ENCODE measurements around the gene CYP4Z1.
"Not testable (repeated sequence)": the region's sequence is repeated elsewhere in the genome, so short reads cannot be mapped to it uniquely, and the experiment has no call there.

GRCh38 chr1:47143654-47144053, 76.6 kb downstream of the CYP4Z1 start:
- peak; percentile 53 for TF ChIP-seq CTCF (IDR thresholded peaks at IDR 0.05)
- TF ChIP-seq USF2 (IDR thresholded peaks at IDR 0.05; ENCODE audit: borderline replicate concordance, low read depth, low read length); SIN3A (IDR thresholded peaks at IDR 0.05; ENCODE audit: borderline replicate concordance, low read depth, low read length); POLR2AphosphoS5 (IDR thresholded peaks at IDR 0.05; ENCODE audit: low read depth, low read length): not testable (repeated sequence)
